Measurements from ENCODE around the gene ADAR.

ADAR gene

GRCh38 chr1:154547105-154547732 lies 60.8 kb downstream of the ADAR start:
- H3K4me3 Mint-ChIP-seq = no peak overlapping the region
- peaks cover 21% of the 10 kb centered on the region for H3K36me3 Mint-ChIP-seq (ENCODE audit: low read depth)
- H3K27me3 Mint-ChIP-seq (ENCODE audit: low read depth) = no peaks in the 10 kb centered on the region
- H3K9me3 Mint-ChIP-seq = no peaks in the 10 kb centered on the region
- H3K27ac Mint-ChIP-seq = no peak overlapping the region
- H3K4me1 Mint-ChIP-seq (ENCODE audit: low read depth) = peaks cover 12% of the 10 kb centered on the region

DNA sequence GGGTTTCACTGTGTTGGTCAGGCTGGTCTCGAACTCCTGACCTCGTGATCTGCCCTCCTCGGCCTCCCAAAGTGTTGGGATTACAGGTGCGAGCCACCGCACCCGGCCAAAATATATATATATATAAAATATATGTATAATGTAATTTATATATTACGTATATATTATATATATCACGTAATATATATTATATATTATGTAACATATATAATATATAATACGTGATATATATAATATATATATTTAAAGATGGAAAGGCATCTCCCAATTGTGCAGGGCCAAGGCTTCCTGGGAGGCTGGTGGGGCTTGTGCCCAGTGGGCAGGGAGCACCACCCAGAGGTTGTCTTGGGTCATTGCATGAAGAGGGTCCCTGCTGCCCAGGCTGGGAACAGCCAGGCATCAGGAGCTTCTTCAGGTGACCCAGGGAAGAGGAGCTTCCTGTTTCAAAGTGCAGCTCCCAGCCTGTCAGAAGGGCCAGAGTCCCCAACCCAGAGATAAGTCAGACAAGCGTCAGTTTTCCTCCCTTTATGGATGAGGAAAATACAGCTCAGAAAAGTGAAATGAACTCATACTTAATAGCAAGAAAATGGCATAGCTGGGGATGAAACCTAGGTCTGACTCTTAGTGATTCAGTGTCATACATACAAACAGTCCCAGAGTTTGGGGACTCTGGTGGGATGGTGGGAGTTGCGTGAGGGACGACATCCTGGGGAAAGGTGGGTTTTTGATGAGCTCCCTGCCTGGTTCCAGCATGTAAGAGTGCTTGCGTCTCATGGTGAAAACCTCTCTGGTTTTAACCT lies 61.5 kb downstream of the ADAR start:
- Mint-ChIP-seq H3K4me3 (no peak overlapping the region), H3K4me1 (ENCODE audit: low read depth) (peaks cover 12% of the 10 kb centered on the region), H3K27me3 (ENCODE audit: low read depth) (no peaks in the 10 kb centered on the region), H3K36me3 (ENCODE audit: low read depth) (peaks cover 17% of the 10 kb centered on the region), H3K27ac (no peak overlapping the region), H3K9me3 (no peaks in the 10 kb centered on the region)

DNA sequence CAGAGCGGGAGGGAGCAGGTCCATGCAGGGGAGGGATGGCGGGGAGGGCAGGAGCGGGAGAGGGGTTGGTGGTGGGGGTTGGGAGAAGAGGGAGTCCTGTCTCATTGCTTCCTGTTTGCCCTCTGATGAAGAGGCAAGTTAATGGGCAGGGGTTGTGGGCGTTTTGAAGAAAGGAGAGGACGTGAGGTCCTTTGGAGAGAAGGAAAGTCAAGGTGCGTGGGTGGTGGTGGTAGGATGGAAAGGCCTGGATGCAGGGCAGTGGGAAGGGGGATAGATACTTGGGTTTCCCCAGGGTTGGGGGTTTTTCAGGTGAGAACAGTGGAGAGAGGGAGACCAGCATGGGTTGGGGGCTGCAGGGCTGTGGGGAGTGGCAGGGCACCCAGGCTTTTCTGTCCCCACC lies 66.8 kb downstream of the ADAR start:
- Mint-ChIP-seq H3K4me1 (ENCODE audit: low read depth) (no peaks in the 10 kb centered on the region), H3K27ac (no peak overlapping the region), H3K9me3 (no peaks in the 10 kb centered on the region), H3K4me3 (no peak overlapping the region), H3K27me3 (ENCODE audit: low read depth) (peaks cover 23% of the 10 kb centered on the region), H3K36me3 (ENCODE audit: low read depth) (no peaks in the 10 kb centered on the region)

DNA sequence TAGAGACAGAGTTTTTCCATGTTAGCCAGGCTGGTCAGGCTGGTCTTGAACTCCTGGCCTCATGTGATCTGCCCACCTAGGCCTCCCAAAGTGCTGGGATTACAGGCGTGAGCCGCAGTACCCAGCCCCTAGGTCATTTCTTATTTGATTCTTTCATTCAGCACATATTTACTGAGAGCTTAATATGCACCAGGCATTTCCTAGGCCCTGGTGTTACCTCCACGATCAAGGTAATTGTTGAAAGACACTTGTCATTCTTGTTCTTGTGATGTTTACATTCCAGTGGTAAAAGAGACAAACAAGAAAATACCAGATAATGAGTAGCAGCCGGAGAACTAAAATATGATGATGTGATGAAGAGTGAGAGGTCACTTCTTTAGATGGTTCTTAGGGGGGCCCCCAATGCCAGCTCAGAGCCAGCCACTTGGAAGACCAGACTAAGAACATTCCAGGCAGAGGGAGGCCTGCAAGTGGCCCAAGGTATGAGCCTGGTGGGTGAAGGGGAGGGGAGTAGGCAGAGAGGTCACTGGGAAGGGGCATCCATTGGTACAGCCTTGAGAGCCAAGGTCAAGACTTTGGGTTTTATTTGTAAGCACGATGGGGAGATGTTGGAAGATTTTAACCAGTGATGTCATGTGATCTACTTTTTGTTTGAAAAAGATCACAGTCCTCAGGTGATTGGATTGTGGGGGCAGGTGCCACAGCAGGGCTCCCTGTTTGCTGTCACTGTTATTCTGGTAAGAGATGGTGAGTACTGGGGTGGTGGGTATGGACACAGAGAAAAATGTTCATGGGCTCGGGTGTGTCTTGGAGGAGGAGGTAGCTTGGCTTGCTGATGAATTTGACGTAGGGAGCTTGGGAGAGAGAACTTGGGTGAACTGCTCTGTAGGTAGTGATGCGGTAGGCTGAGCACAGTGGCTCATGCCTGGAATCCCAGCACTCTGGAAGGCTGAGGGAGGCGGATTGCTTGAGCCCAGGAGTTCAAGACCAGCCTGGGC lies 68.2 kb downstream of the ADAR start:
- Mint-ChIP-seq H3K27me3 (ENCODE audit: low read depth) (peaks cover 27% of the 10 kb centered on the region), H3K27ac (no peak overlapping the region), H3K9me3 (no peaks in the 10 kb centered on the region), H3K36me3 (ENCODE audit: low read depth) (no peaks in the 10 kb centered on the region), H3K4me3 (no peak overlapping the region), H3K4me1 (ENCODE audit: low read depth) (no peaks in the 10 kb centered on the region)

DNA sequence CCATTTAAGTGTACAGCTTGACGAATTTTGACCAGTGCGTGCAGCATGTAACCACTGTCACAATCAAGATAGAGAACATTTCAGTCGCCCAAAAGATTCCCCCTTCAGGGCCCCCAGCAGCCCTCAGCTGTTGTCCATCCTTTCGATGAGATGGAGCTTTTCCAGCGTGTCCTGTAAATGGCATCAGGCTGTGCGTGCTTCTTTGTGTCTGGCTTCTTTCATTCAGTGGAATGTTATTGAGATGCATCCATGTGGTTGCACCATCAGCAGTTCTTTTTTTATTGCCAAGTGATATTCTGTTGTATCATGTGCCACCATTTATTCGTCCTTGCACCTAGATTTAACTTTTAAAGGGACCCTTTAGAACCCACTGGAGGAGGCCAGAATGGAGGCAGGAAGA lies 71.4 kb downstream of the ADAR start:
- Mint-ChIP-seq H3K36me3 (ENCODE audit: low read depth) (no peaks in the 10 kb centered on the region), H3K4me3 (no peak overlapping the region), H3K9me3 (no peaks in the 10 kb centered on the region), H3K27me3 (ENCODE audit: low read depth) (peaks cover 33% of the 10 kb centered on the region), H3K4me1 (ENCODE audit: low read depth) (no peaks in the 10 kb centered on the region), H3K27ac (no peak overlapping the region)

GRCh38 chr1:154533952-154534844 lies 73.8 kb downstream of the ADAR start:
- Mint-ChIP-seq H3K4me3 (no peak overlapping the region), H3K27ac (no peak overlapping the region), H3K4me1 (ENCODE audit: low read depth) (no peaks in the 10 kb centered on the region), H3K36me3 (ENCODE audit: low read depth) (no peaks in the 10 kb centered on the region), H3K9me3 (no peaks in the 10 kb centered on the region), H3K27me3 (ENCODE audit: low read depth) (peaks cover 21% of the 10 kb centered on the region)

All from T-helper 1 cell treated with Interleukin-12 subunit alpha and Interleukin-12 subunit beta and Interleukin-4 antibody, amounts not matched to agents 30 μg/mL and 1 μg/mL, for 36 hours (primary cell).